Liver (tissue), 9 donors: ENCODE measurements around the gene ARMH3. TPM values are rescaled to one million over a fixed set of nuclear protein-coding genes. Genes with fewer than 3 reads are reported as not detected.

Experiments
- DNase-seq: peaks from one replicate; pipeline ENCODE4 v3.0.0-alpha.2; 2017; ENCODE audit warnings: low spot score
- H3K27ac ChIP-seq, 2 donors: one replicate each; pipeline ENCODE4 v1.7.0; 2013; ENCODE audit warnings: inconsistent platforms in 2 of 2, low read length in 2 of 2, control low read depth in 1 of 2, low read depth in 1 of 2, mild to moderate bottlenecking in 1 of 2
- H3K27me3 ChIP-seq, 4 donors: one replicate each; pipeline versions ENCODE4 v1.6.1 to v1.7.0; 2013; ENCODE audit warnings: low read length in 3 of 4, inconsistent platforms in 1 of 4, mild to moderate bottlenecking in 1 of 4, moderate library complexity in 1 of 4; ENCODE audit not compliant: control insufficient read depth in 4 of 4, insufficient read depth in 4 of 4
- H3K36me3 ChIP-seq, 4 donors: one replicate each; pipeline versions ENCODE4 v1.6.1 to v1.7.0; 2013; ENCODE audit warnings: low read length in 3 of 4, mild to moderate bottlenecking in 3 of 4, low read depth in 1 of 4, moderate library complexity in 1 of 4; ENCODE audit not compliant: control insufficient read depth in 4 of 4, insufficient read depth in 3 of 4
- H3K4me1 ChIP-seq, 4 donors: one replicate each; pipeline versions ENCODE4 v1.6.1 to v1.7.0; 2013; ENCODE audit warnings: low read length in 3 of 4, mild to moderate bottlenecking in 3 of 4, moderate library complexity in 1 of 4; ENCODE audit not compliant: control insufficient read depth in 4 of 4, insufficient read depth in 4 of 4
- H3K4me3 ChIP-seq, 3 donors: one replicate each; pipeline versions ENCODE4 v1.6.1 to v1.7.0; 2013; ENCODE audit warnings: low read length in 3 of 3, control low read depth in 1 of 3, low read depth in 1 of 3, mild to moderate bottlenecking in 1 of 3
- H3K9ac ChIP-seq, 2 donors: one replicate each; pipeline ENCODE4 v1.7.0; 2013; ENCODE audit warnings: low read length in 2 of 2, mild to moderate bottlenecking in 2 of 2, moderate library complexity in 2 of 2, control low read depth in 1 of 2, low read depth in 1 of 2
- H3K9me3 ChIP-seq, 4 donors: one replicate each; pipeline versions ENCODE4 v1.6.1 to v1.7.0; 2013; ENCODE audit warnings: low read length in 3 of 4; ENCODE audit not compliant: control insufficient read depth in 4 of 4
- ATF3 ChIP-seq: IDR thresholded peaks from 2 replicates; pipeline ENCODE4 v1.6.1; 2016; ENCODE audit warnings: antibody characterized with exemption
- CTCF ChIP-seq: fragments of 150-350 bp; IDR thresholded peaks from 2 replicates; pipeline ENCODE4 v1.5.1; 2017; ENCODE audit warnings: improper control_type of control experiment, low read depth, low read length; ENCODE audit not compliant: missing input control
- FOXA1 ChIP-seq: IDR thresholded peaks from 2 replicates; pipeline ENCODE4 v1.6.1; 2016; ENCODE audit warnings: antibody characterized with exemption
- HNF4A ChIP-seq, 2 donors: conservative IDR thresholded peaks; 2 replicates each; pipeline ENCODE4 v1.6.1; 2016; ENCODE audit warnings: antibody characterized with exemption in 2 of 2, mild to moderate bottlenecking in 2 of 2
- JUND ChIP-seq, 2 donors: IDR thresholded peaks; 2 replicates each; pipeline ENCODE4 v1.6.1; 2016; ENCODE audit warnings: antibody characterized with exemption in 2 of 2
- MAX ChIP-seq: IDR thresholded peaks from 2 replicates; pipeline ENCODE4 v1.6.1; 2016; ENCODE audit warnings: antibody characterized with exemption
- NR2F2 ChIP-seq: IDR thresholded peaks from 2 replicates; pipeline ENCODE4 v1.6.1; 2016; ENCODE audit warnings: antibody characterized with exemption
- RAD21 ChIP-seq, 2 donors: IDR thresholded peaks; 2 replicates each; pipeline ENCODE4 v1.6.1; 2016; ENCODE audit warnings: antibody characterized with exemption in 2 of 2, mild to moderate bottlenecking in 2 of 2
- RXRA ChIP-seq, 2 donors: IDR thresholded peaks; 2 replicates each; pipeline ENCODE4 v1.6.1; 2017 to 2018; ENCODE audit warnings: antibody characterized with exemption in 2 of 2, mild to moderate bottlenecking in 1 of 2
- SP1 ChIP-seq: IDR thresholded peaks from 2 replicates; pipeline ENCODE4 v1.6.1; 2018; ENCODE audit warnings: antibody characterized with exemption, mild to moderate bottlenecking
- TAF1 ChIP-seq: conservative IDR thresholded peaks from 2 replicates; pipeline ENCODE4 v1.6.1; 2016; ENCODE audit warnings: antibody characterized with exemption, mild to moderate bottlenecking
- ZBTB33 ChIP-seq: IDR thresholded peaks from 2 replicates; pipeline ENCODE4 v1.6.1; 2016; ENCODE audit warnings: antibody characterized with exemption
- WGBS: extraction: QIAGEN DNeasy Blood & Tissue Kit; methylation state at CpG from one replicate; pipeline ENCODE4 v1.1.7; 2013; 5-methylcytosine and 5-hydroxymethylcytosine counted together
- polyA plus RNA-seq, 2 donors: library from polyadenylated mRNA; stranded (reverse) in 1 of 2; unstranded in 1 of 2; fragments of 200-250 nt in 1 of 2; fragments of >200 nt in 1 of 2; fragmentation: Nextera tagmentation in 1 of 2; extraction: Ambion mirVana in 1 of 2; gene quantifications; one replicate each; pipeline versions ENCODE4 v1.2.1 to v1.2.3, GENCODE V29; 2013 to 2015
- total RNA-seq, 2 donors: library from RNA; depleted of rRNA; stranded (reverse); fragments of >200 nt; gene quantifications; one replicate each; pipeline ENCODE4 v1.2.3, GENCODE V29; 2014
- TF ChIP-seq, protein P1 (sequence below): IDR thresholded peaks from 2 replicates; pipeline ENCODE4 v1.6.1; 2016; ENCODE audit warnings: antibody characterized with exemption, mild to moderate bottlenecking
- donor health status: healthy.
- donor health status: healthy.
- donor health status: healthy.
- donor health status: healthy.
- donor health status: healthy.

ARMH3 gene
- total and polyA plus RNA-seq, 4 donors: 5.3 to 14.9 (median 9.2) TPM

DNA sequence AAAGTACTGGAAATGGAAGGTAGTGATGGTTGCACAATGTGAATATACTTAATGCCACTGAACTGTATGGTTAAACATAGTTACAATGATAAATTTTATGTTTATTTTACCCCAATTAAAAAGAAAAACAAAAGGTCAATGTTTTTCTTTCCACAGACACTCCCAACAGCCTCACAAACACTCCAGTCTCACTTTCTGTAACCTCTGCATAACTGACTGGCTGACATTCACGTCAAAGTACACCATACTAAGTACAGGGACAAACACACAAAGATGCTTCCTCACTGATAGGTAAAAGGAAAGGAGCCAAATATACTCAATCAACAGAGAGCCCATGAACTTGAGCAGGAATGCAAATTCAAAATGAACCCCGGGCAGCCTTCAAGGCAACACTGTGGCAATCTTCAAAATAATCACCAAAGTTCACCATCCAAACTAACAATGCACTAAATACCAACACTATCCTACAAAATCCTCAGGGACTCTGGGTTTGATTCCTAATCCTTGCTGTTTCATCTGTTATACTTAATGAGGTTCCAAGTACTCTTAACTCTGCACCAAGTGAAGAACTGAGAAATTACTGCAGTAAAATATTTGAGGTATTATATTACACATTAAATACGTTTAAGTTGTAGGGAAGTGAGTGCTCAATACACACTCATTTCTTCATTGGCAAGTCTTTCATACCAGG, 90.8 kb downstream of the ARMH3 start (continued):
- TF ChIP-seq MAX: peak; percentile 28

DNA sequence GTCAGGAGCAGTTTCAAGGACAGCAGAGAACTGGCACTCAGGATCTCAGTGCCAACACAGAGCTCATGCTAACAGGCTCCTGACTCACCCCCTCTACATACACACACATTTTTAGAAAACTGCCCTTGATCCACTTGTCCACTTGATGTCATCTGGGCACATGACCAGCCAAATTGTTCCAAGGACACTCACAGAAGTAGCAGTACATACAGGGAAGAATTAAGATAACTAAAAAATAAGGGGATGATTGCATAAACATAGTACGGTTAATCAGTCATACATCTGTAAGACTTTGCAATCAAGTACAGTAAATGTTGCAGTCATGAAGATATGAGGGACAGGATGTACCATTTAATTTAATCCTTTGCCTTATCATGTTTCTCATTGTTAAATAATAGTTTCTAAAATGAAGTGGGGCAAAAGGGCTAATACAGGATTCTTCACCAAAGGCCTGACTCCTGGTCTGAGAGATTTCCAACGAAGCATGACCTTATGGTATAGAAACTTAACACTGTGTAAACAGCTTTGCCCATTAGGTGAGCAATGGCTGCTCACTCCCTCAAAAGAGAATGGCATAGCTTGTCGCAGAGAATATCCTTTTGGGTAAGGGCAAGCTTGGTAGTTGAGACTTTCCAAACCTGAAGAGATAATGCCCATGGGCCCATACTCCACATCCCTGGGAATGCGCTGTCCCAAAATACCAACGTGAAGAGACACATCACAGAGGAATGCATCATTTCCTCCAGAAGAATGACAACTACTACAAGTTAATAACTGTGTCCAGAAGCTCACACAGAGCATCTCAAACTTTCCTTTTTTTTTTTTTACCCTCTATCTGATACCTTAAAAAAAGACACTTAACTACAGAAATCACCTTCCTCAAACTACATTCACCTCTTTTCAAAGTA, 94.1 kb downstream of the ARMH3 start:
- no peaks in the 10 kb centered on the region for H3K9me3 ChIP-seq
- no peak for DNase-seq
- peaks cover 0 to 8% (median 3%) of the 10 kb centered on the region in 4 donors for H3K36me3 ChIP-seq
- H3K9ac ChIP-seq: no peak overlapping the region
- no peak overlapping the region for H3K27ac ChIP-seq
- no peaks in the 10 kb centered on the region for H3K27me3 ChIP-seq
- no peaks in the 10 kb centered on the region for H3K4me1 ChIP-seq
- no peak overlapping the region for H3K4me3 ChIP-seq
- 82% methylated on average over 5 of the region's 5 CpGs for WGBS
- TF ChIP-seq ATF3: no peak
- peak in 1 of 2 donors; percentile 58 for TF ChIP-seq RXRA (IDR thresholded peaks at IDR 0.05)
- peak in 1 of 2 donors; percentile 45 for TF ChIP-seq HNF4A (conservative IDR thresholded peaks at IDR 0.05)
- no peak for TF ChIP-seq ZBTB33
- peak in 1 of 2 donors; percentile 32 for TF ChIP-seq JUND (IDR thresholded peaks at IDR 0.05)

- Histone ChIP-seq H3K4me1 (no peaks in the 10 kb centered on the region), H3K4me3 (no peak overlapping the region), H3K36me3 (peaks cover 0 to 13% (median 6%) of the 10 kb centered on the region in 4 donors), H3K27ac (no peak overlapping the region), H3K9ac (no peak overlapping the region), H3K27me3 (no peaks in the 10 kb centered on the region), H3K9me3 (no peaks in the 10 kb centered on the region)
- WGBS: 97% methylated on average over 6 of the region's 6 CpGs
- TF ChIP-seq SP1: no peak
- TF ChIP-seq RAD21 (IDR thresholded peaks at IDR 0.05): no peak
- TF ChIP-seq, protein P1, sequence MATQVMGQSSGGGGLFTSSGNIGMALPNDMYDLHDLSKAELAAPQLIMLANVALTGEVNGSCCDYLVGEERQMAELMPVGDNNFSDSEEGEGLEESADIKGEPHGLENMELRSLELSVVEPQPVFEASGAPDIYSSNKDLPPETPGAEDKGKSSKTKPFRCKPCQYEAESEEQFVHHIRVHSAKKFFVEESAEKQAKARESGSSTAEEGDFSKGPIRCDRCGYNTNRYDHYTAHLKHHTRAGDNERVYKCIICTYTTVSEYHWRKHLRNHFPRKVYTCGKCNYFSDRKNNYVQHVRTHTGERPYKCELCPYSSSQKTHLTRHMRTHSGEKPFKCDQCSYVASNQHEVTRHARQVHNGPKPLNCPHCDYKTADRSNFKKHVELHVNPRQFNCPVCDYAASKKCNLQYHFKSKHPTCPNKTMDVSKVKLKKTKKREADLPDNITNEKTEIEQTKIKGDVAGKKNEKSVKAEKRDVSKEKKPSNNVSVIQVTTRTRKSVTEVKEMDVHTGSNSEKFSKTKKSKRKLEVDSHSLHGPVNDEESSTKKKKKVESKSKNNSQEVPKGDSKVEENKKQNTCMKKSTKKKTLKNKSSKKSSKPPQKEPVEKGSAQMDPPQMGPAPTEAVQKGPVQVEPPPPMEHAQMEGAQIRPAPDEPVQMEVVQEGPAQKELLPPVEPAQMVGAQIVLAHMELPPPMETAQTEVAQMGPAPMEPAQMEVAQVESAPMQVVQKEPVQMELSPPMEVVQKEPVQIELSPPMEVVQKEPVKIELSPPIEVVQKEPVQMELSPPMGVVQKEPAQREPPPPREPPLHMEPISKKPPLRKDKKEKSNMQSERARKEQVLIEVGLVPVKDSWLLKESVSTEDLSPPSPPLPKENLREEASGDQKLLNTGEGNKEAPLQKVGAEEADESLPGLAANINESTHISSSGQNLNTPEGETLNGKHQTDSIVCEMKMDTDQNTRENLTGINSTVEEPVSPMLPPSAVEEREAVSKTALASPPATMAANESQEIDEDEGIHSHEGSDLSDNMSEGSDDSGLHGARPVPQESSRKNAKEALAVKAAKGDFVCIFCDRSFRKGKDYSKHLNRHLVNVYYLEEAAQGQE: no peak
- no peak for TF ChIP-seq ATF3
- no peak for TF ChIP-seq CTCF
- no peak for TF ChIP-seq HNF4A (conservative IDR thresholded peaks at IDR 0.05)
- TF ChIP-seq FOXA1: no peak
- no peak for TF ChIP-seq NR2F2
- no peak for TF ChIP-seq TAF1
- DNase-seq: no peak
Measured at GRCh38 chr10:101960879-101961395, 95.0 kb downstream of the ARMH3 start.
